ENCODE measurements around the gene OR2Z1.
"Not testable (repeated sequence)": the region's sequence is repeated elsewhere in the genome, so short reads cannot be mapped to it uniquely, and the experiment has no call there.

Gene OR2Z1

GRCh38 chr19:8702350-8702749, 19.1 kb upstream of the OR2Z1 start:
- peak in 2 of 3 experiments; percentile 25 to 39 for DNase-seq (ENCODE audit: low read depth in 3 of 3)

- no peak for DNase-seq (ENCODE audit: low read depth in 3 of 3)
These were observed 18.2 kb upstream of the OR2Z1 start for GRCh38 chr19:8703223-8703622.

GRCh38 chr19:8705304-8705703, 16.1 kb upstream of the OR2Z1 start:
- not testable (repeated sequence) for DNase-seq (ENCODE audit: low read depth in 3 of 3)

GRCh38 chr19:8705742-8706141, 15.7 kb upstream of the OR2Z1 start:
- no peak for DNase-seq (ENCODE audit: low read depth in 3 of 3)

GRCh38 chr19:8710337-8710736, 11.1 kb upstream of the OR2Z1 start:
- not testable (repeated sequence) for DNase-seq (ENCODE audit: low read depth in 3 of 3)

GRCh38 chr19:8722032-8722431, 598 bp downstream of the OR2Z1 start:
- DNase-seq (ENCODE audit: low read depth in 3 of 3): no peak

- no peak for DNase-seq (ENCODE audit: low read depth in 3 of 3)
These were observed 2.8 kb downstream of the OR2Z1 start for GRCh38 chr19:8724276-8724675.

GRCh38 chr19:8731428-8732169, 10.2 kb downstream of the OR2Z1 start:
- DNase-seq (ENCODE audit: low read depth in 3 of 3): no peak

- no peak for DNase-seq (ENCODE audit: low read depth in 3 of 3)
These were observed 16.9 kb downstream of the OR2Z1 start for GRCh38 chr19:8738377-8738776.

- not testable (repeated sequence) for DNase-seq (ENCODE audit: low read depth in 3 of 3)
These were observed 18.0 kb downstream of the OR2Z1 start for GRCh38 chr19:8739291-8740065.

- not testable (repeated sequence) for DNase-seq (ENCODE audit: low read depth in 3 of 3)
These were observed 45.8 kb downstream of the OR2Z1 start for GRCh38 chr19:8767257-8767656.

GRCh38 chr19:8769265-8769664, 47.8 kb downstream of the OR2Z1 start:
- DNase-seq (ENCODE audit: low read depth in 3 of 3): not testable (repeated sequence)

- not testable (repeated sequence) for DNase-seq (ENCODE audit: low read depth in 3 of 3)
These were observed 52.2 kb downstream of the OR2Z1 start for GRCh38 chr19:8773587-8773986.
